OCI-LY1 (cell line): ENCODE results near the gene LCN1.
A peak's percentile ranks its signal among the peaks of the same experiment; 100 is the strongest.

Source experiments
- EZH2 ChIP-seq: fragments of 200-600 bp; sonication (generic), shearing (Covaris generic); IDR thresholded peaks from 2 replicates; pipeline ENCODE4 v1.8.0; 2017; ENCODE audit warnings: borderline replicate concordance, mixed run types, mild to moderate bottlenecking, antibody characterized with exemption, low read length, moderate library complexity, mixed read lengths
- TF ChIP-seq, protein P1 (sequence below): fragments of 200-600 bp; sonication (generic), shearing (Covaris generic); IDR thresholded peaks from 2 replicates; pipeline ENCODE4 v1.5.1; 2017; ENCODE audit warnings: mild to moderate bottlenecking, antibody characterized with exemption, low read length, moderate library complexity, mixed read lengths

DNA sequence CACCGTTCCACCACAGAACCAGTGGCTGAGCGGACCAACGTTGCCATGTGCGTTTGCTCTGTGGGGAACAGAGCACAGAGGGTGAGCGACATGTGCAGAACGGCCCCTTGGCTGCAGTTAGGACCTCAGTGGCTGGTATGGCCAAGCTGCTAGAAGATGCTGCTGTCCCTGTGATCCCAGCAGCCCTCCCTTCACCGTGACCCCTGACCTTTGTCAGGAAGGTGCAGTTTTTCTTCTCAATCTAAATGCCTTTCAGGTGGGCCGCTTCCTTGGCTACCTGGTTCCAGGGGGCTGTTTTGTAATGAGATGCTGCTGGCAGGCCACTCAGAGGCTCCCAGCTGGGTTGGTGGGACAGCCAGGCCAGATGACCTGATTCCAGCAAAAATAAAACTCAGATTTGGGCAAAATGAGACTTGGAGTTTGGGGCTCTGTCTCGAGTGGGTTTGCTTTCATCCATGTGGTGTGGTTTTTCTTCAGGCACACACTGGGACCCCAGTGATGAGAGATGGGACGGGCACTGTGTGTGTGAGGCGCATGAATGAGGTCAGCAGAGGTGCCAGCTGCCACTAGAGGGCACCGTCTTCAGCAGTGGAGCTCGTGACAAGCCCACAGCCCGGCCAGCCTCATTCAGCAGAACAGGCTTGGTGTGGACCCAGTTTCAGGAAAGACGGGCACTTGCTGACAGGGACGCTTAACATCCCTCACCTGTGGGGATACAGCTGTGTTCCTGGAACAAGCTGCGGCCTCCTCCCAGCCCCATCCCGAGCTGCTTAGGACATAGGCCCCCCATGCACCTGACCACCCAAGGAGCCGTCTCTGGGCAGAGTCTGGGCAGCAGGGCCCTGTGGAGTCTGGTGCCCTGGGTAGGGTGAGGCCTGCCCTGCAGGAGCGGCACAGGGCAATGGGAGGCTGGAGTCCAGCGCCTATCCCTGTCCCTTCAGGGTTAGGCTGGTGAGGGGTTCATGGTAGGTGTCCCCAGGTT lies 16.7 kb upstream of the LCN1 start:
- TF ChIP-seq, protein P1, sequence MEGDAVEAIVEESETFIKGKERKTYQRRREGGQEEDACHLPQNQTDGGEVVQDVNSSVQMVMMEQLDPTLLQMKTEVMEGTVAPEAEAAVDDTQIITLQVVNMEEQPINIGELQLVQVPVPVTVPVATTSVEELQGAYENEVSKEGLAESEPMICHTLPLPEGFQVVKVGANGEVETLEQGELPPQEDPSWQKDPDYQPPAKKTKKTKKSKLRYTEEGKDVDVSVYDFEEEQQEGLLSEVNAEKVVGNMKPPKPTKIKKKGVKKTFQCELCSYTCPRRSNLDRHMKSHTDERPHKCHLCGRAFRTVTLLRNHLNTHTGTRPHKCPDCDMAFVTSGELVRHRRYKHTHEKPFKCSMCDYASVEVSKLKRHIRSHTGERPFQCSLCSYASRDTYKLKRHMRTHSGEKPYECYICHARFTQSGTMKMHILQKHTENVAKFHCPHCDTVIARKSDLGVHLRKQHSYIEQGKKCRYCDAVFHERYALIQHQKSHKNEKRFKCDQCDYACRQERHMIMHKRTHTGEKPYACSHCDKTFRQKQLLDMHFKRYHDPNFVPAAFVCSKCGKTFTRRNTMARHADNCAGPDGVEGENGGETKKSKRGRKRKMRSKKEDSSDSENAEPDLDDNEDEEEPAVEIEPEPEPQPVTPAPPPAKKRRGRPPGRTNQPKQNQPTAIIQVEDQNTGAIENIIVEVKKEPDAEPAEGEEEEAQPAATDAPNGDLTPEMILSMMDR = peak; percentile 73
- TF ChIP-seq EZH2 = no peak
